ENCODE data around the gene SACM1L.

- TF ChIP-seq CTCF (IDR thresholded peaks at IDR 0.05) (no peak), POLR2A (IDR thresholded peaks at IDR 0.05; ENCODE audit: low read depth) (no peak), EP300 (IDR thresholded peaks at IDR 0.05) (no peak), POLR2AphosphoS5 (IDR thresholded peaks at IDR 0.05) (no peak)
Observed at GRCh38 chr3:45771166-45771775, 82.1 kb downstream of the SACM1L start.
